Measurements from ENCODE around the gene RNF11.

The RNF11 gene

GRCh38 chr1:51302270-51302669, 66.2 kb downstream of the RNF11 start:
- H3K27ac ChIP-seq = no peak overlapping the region
- no peak for TF ChIP-seq CTCF (conservative IDR thresholded peaks at IDR 0.05)

- no peak for TF ChIP-seq CTCF (conservative IDR thresholded peaks at IDR 0.05)
- H3K27ac ChIP-seq = no peak overlapping the region
These were observed 66.7 kb downstream of the RNF11 start for GRCh38 chr1:51302746-51303145.

GRCh38 chr1:51303315-51303714, 67.2 kb downstream of the RNF11 start:
- no peak overlapping the region for H3K27ac ChIP-seq
- TF ChIP-seq CTCF (conservative IDR thresholded peaks at IDR 0.05) = no peak

- H3K27ac ChIP-seq = no peak overlapping the region
- TF ChIP-seq CTCF (conservative IDR thresholded peaks at IDR 0.05) = no peak
These were observed 67.7 kb downstream of the RNF11 start for GRCh38 chr1:51303751-51304251.

- no peak for TF ChIP-seq CTCF (conservative IDR thresholded peaks at IDR 0.05)
- H3K27ac ChIP-seq = no peak overlapping the region
These were observed 68.3 kb downstream of the RNF11 start for GRCh38 chr1:51304360-51304759.

GRCh38 chr1:51305371-51305823, 69.3 kb downstream of the RNF11 start:
- peak overlapping the region; percentile 38; the same call in 1 of the 2 replicates for H3K27ac ChIP-seq

GRCh38 chr1:51306950-51307349, 70.9 kb downstream of the RNF11 start:
- H3K27ac ChIP-seq = no peak overlapping the region
- TF ChIP-seq CTCF (conservative IDR thresholded peaks at IDR 0.05) = no peak

More at GRCh38 chr1:51305371-51305823, 69.3 kb downstream of the RNF11 start:
- TF ChIP-seq CTCF (conservative IDR thresholded peaks at IDR 0.05) = no peak
